HCT116 (cell line): ENCODE measurements around the gene PDGFD. TPM values are rescaled to one million over a fixed set of nuclear protein-coding genes. Genes with fewer than 3 reads are reported as not detected.

ENCODE experiments used
- ATAC-seq: fragments of 200-7000 bp; cut with Tn5 transposase; 2 replicates; pipeline ENCODE4 v1.9.1; 2020; ENCODE audit warnings: mild to moderate bottlenecking, moderate library complexity
- BruUV-seq: library from RNA; stranded (reverse); fragments of 400-500 nt; replicated peaks from 2 replicates; lab custom pipeline; 2021; lab: Mats Ljungman, UMichigan
- CTCF ChIA-PET: fragments of 300-600 bp; sonication (Branson Sonifier 250); formaldehyde crosslinking; loops from one replicate; lab custom pipeline; 2021; ENCODE audit warnings: antibody characterized with exemption; lab: Charles Lee
- POLR2A ChIA-PET: fragments of 300-600, 350-600 bp; sonication (Branson Sonifier 250); formaldehyde crosslinking; loops from one replicate; lab custom pipeline; 2021; ENCODE audit warnings: antibody characterized with exemption; lab: Charles Lee
- RAD21 ChIA-PET, 2 experiments: fragments of 300-600 bp; sonication (Branson Sonifier 250); formaldehyde crosslinking; loops; one replicate each; lab custom pipeline; 2023; ENCODE audit warnings: low total read pairs in 2 of 2; ENCODE audit not compliant: uncharacterized antibody in 2 of 2, unreplicated experiment in 2 of 2, low non-redundant PET in 1 of 2; lab: Charles Lee
- DNase-seq: peaks from one replicate; pipeline ENCODE4 v3.0.0-alpha.2; 2010; ENCODE audit warnings: low read depth, low spot score
- H2AFZ ChIP-seq: fragments of 200-600 bp; shearing (Covaris generic), sonication (generic); 2 replicates; pipeline ENCODE4 v1.6.1; 2017; ENCODE audit warnings: low read depth, mixed run types, mixed read lengths, antibody characterized with exemption, low read length; ENCODE audit not compliant: poor library complexity, severe bottlenecking
- H3K27ac ChIP-seq: 2 replicates; pipeline ENCODE4 v1.5.1; 2012; ENCODE audit warnings: low read depth, low read length
- H3K27me3 ChIP-seq: fragments of 200-600 bp; sonication (generic); 2 replicates; pipeline ENCODE4 v1.6.1; 2016; ENCODE audit warnings: mixed run types, low read length, mixed read lengths; ENCODE audit not compliant: insufficient read depth
- H3K36me3 ChIP-seq, 2 experiments: fragments of 200-500 bp in 1 of 2; fragments of 200-600 bp in 1 of 2; sonication (Bioruptor generic) in 1 of 2; sonication (generic) in 1 of 2; 2 replicates each; pipeline versions ENCODE4 v1.5.1 to v1.6.1; 2014 to 2016; ENCODE audit warnings: low read length in 2 of 2, inconsistent platforms in 1 of 2, mixed read lengths in 1 of 2, mixed run types in 1 of 2; ENCODE audit not compliant: insufficient read depth in 2 of 2, control insufficient read depth in 1 of 2
- H3K4me1 ChIP-seq, 2 experiments: fragments of 200-600 bp in 1 of 2; sonication (generic) in 1 of 2; 2 replicates each; pipeline versions ENCODE4 v1.5.1 to v1.6.1; 2012 to 2017; ENCODE audit warnings: low read length in 2 of 2, inconsistent platforms in 1 of 2, mild to moderate bottlenecking in 1 of 2, mixed read lengths in 1 of 2, mixed run types in 1 of 2, moderate library complexity in 1 of 2; ENCODE audit not compliant: insufficient read depth in 2 of 2, control insufficient read depth in 1 of 2
- H3K4me2 ChIP-seq: fragments of 200-600 bp; sonication (generic); 2 replicates; pipeline ENCODE4 v1.6.1; 2017; ENCODE audit warnings: mixed run types, low read length, mixed read lengths
- H3K4me3 ChIP-seq, 2 experiments: fragments of 200-600 bp in 1 of 2; sonication (generic) in 1 of 2; replicated peaks in 1 of 2; 2 replicates each; pipeline ENCODE4 v1.5.1; 2011 to 2016; ENCODE audit warnings: low read length in 2 of 2, control low read depth in 1 of 2, low read depth in 1 of 2, mild to moderate bottlenecking in 1 of 2, mixed read lengths in 1 of 2, mixed run types in 1 of 2
- H3K79me2 ChIP-seq: fragments of 200-600 bp; sonication (generic); 2 replicates; pipeline ENCODE4 v1.6.1; 2017; ENCODE audit warnings: mild to moderate bottlenecking, mixed run types, low read length, moderate library complexity, mixed read lengths; ENCODE audit not compliant: insufficient read depth
- H3K9ac ChIP-seq: fragments of 200-600 bp; sonication (generic); 2 replicates; pipeline ENCODE4 v1.6.1; 2016; ENCODE audit warnings: low read length, mixed read lengths
- H3K9me2 ChIP-seq: fragments of 200-600 bp; sonication (generic), shearing (Covaris generic); 2 replicates; pipeline ENCODE4 v1.6.1; 2017; ENCODE audit warnings: mixed run types, mild to moderate bottlenecking, moderate library complexity; ENCODE audit not compliant: insufficient read depth
- H3K9me3 ChIP-seq, 2 experiments: fragments of 200-500 bp in 1 of 2; fragments of 200-600 bp in 1 of 2; sonication (Bioruptor generic) in 1 of 2; sonication (generic) in 1 of 2; 2 replicates each; pipeline ENCODE4 v1.6.1; 2014 to 2017; ENCODE audit warnings: low read length in 2 of 2, mixed read lengths in 2 of 2, inconsistent platforms in 1 of 2, low read depth in 1 of 2, mild to moderate bottlenecking in 1 of 2, mixed run types in 1 of 2, moderate library complexity in 1 of 2; ENCODE audit not compliant: control insufficient read depth in 1 of 2, insufficient read depth in 1 of 2
- H4K20me1 ChIP-seq: fragments of 200-600 bp; sonication (generic), shearing (Covaris generic); 2 replicates; pipeline ENCODE4 v1.6.1; 2017; ENCODE audit warnings: mixed run types, mild to moderate bottlenecking, moderate library complexity; ENCODE audit not compliant: insufficient read depth
- CEBPB ChIP-seq: IDR thresholded peaks from 2 replicates; pipeline ENCODE4 v1.6.1; 2012; ENCODE audit warnings: low read depth
- EGR1 ChIP-seq: IDR thresholded peaks from 2 replicates; pipeline ENCODE4 v1.6.1; 2012; ENCODE audit warnings: low read depth
- ELF1 ChIP-seq: IDR thresholded peaks from 2 replicates; pipeline ENCODE4 v1.6.1; 2012; ENCODE audit warnings: low read depth, borderline replicate concordance
- EZH2 ChIP-seq: fragments of 200-600 bp; sonication (generic); IDR thresholded peaks from 2 replicates; pipeline ENCODE4 v1.6.1; 2017; ENCODE audit warnings: antibody characterized with exemption, mixed run types
- EZH2phosphoT487 ChIP-seq: fragments of 200-600 bp; IDR thresholded peaks from 2 replicates; pipeline ENCODE4 v1.6.1; 2018; ENCODE audit warnings: antibody characterized with exemption, borderline replicate concordance
- JUND ChIP-seq: IDR thresholded peaks from 2 replicates; pipeline ENCODE4 v1.6.1; 2012
- POLR2AphosphoS5 ChIP-seq: IDR thresholded peaks from 2 replicates; pipeline ENCODE4 v1.6.1; 2011; ENCODE audit warnings: mild to moderate bottlenecking, low read depth, low read length, moderate library complexity
- RAD21 ChIP-seq: IDR thresholded peaks from 2 replicates; pipeline ENCODE4 v1.6.1; 2012; ENCODE audit warnings: low read depth, mild to moderate bottlenecking
- SRF ChIP-seq: IDR thresholded peaks from 2 replicates; pipeline ENCODE4 v1.6.1; 2012; ENCODE audit warnings: low read depth
- YY1 ChIP-seq: IDR thresholded peaks from 2 replicates; pipeline ENCODE4 v1.6.1; 2011; ENCODE audit warnings: low read length, low read depth, moderate library complexity, mild to moderate bottlenecking; ENCODE audit not compliant: insufficient replicate concordance; ENCODE audit errors: extremely low read depth
- ZFX ChIP-seq: fragments of 450-650 bp; IDR thresholded peaks from 2 replicates; pipeline ENCODE4 v1.6.1; 2017
- intact Hi-C: fragments of 100-400 bp; cut with micrococcal nuclease; formaldehyde crosslinking; loops from 2 replicates; pipeline ENCODE4 v1.10.0; 2022
- total RNA-seq: library from RNA; stranded (reverse); gene quantifications from one replicate; pipeline ENCODE4 v1.2.1, GENCODE V29; 2021; ENCODE audit not compliant: unreplicated experiment
- TF ChIP-seq, protein P1 (sequence below): IDR thresholded peaks from 2 replicates; pipeline ENCODE4 v1.6.1; 2012
- TF ChIP-seq, protein P2 (sequence below): IDR thresholded peaks from 2 replicates; pipeline ENCODE4 v1.6.1; 2012; ENCODE audit warnings: low read depth
- TF ChIP-seq, protein P3 (sequence below): IDR thresholded peaks from 2 replicates; pipeline ENCODE4 v1.6.1; 2011; ENCODE audit warnings: mild to moderate bottlenecking, low read length, moderate library complexity; ENCODE audit not compliant: insufficient replicate concordance; ENCODE audit errors: extremely low read depth
- TF ChIP-seq, protein P4 (sequence below): IDR thresholded peaks from 2 replicates; pipeline ENCODE4 v1.6.1; 2012

Gene PDGFD
- total RNA-seq, 1 experiment from 2014 or later = 0.34 TPM

DNA sequence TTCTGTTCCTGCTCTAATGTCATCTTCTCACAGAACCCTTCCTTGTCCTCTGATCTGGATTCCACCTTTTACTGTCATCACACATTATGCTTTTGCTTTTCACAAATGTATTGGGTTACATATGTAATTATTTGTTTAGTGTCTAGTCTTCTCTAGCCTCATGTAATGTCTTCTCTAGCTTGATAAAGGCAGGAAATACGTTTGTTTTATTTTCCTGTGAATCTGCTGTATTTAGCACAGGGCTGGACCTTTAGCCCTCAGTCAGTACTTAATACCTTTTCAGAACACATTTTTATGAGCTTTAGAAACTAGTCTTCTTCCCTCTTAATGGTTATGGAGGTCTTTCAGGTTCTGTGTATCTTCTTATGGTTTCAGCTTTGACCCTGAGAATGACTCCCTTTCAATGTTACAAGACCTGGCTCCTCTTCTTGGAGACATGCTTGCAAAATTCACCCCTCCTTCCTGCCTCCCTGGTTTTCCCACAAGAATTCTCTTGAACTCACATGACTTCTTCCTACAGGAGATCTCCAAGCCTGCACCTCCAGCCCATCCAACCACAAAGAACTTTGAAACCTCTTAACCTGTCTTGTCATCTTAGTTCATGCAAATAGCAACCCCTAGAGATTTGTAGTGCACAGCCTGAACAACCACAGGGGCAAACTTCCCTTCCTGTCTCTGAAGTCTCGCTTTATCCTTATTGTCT is 260.2 kb downstream of the PDGFD start:
- no peaks in the 10 kb centered on the region for H3K27me3 ChIP-seq
- ATAC-seq (no peak), DNase-seq (no peak)
- no peaks in the 10 kb centered on the region; the same call in 1 of the 2 replicates for H4K20me1 ChIP-seq
- no peak overlapping the region for H3K4me2 ChIP-seq
- H3K4me3 ChIP-seq = no peak overlapping the region
- RAD21 ChIA-PET = no interaction called here
- TF ChIP-seq ELF1 (no peak), RAD21 (no peak), SRF (no peak)
- POLR2A ChIA-PET = no interaction called here
- CTCF ChIA-PET = no interaction called here
- H3K79me2 ChIP-seq = no peaks in the 10 kb centered on the region
- no peaks in the 10 kb centered on the region for H3K4me1 ChIP-seq
- no peaks in the 10 kb centered on the region for H3K9me3 ChIP-seq
- no peak overlapping the region for H3K27ac ChIP-seq
- H2AFZ ChIP-seq = no peak overlapping the region
- no peaks in the 10 kb centered on the region for H3K9me2 ChIP-seq
- no peaks in the 10 kb centered on the region for H3K36me3 ChIP-seq
- BruUV-seq = no TSS peak
- intact Hi-C loops = no loop called here
- no peak overlapping the region for H3K9ac ChIP-seq

DNA sequence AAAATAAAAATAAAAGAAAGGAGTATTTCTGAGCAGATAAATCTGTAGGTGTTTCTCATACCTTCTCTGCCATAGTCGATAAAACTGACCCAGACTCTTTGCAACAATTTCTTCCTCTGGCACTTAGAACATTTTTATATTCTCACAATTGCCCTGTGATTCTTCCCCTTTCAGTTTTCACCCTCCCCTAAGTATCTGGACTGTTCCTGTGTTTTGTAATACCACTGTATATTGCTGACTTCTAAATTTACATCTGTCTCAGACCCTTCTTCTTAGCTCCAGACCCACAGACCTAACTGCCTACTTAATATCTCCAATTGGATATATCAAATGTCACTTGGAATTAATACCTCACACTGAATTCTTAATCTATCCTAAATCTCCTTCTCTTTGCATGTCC is 261.0 kb downstream of the PDGFD start:
- Histone ChIP-seq H3K4me3 (no peak overlapping the region), H3K36me3 (no peaks in the 10 kb centered on the region), H3K4me2 (no peak overlapping the region), H3K9ac (no peak overlapping the region), H3K27me3 (no peaks in the 10 kb centered on the region), H2AFZ (no peak overlapping the region), H4K20me1 (no peaks in the 10 kb centered on the region), H3K27ac (no peak overlapping the region), H3K79me2 (no peaks in the 10 kb centered on the region), H3K9me2 (no peaks in the 10 kb centered on the region), H3K4me1 (no peaks in the 10 kb centered on the region), H3K9me3 (no peaks in the 10 kb centered on the region)
- intact Hi-C loops = no loop called here
- DNase-seq (no peak), ATAC-seq (no peak)
- ChIA-PET CTCF (no interaction called here), POLR2A (no interaction called here), RAD21 (no interaction called here)
- no TSS peak for BruUV-seq
- TF ChIP-seq EGR1 (no peak), POLR2AphosphoS5 (no peak), EZH2 (no peak), SRF (no peak), JUND (no peak), EZH2phosphoT487 (no peak), YY1 (no peak), ZFX (no peak), CEBPB (no peak)
- TF ChIP-seq, protein P1, sequence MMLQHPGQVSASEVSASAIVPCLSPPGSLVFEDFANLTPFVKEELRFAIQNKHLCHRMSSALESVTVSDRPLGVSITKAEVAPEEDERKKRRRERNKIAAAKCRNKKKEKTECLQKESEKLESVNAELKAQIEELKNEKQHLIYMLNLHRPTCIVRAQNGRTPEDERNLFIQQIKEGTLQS = no peak
- TF ChIP-seq, protein P2, sequence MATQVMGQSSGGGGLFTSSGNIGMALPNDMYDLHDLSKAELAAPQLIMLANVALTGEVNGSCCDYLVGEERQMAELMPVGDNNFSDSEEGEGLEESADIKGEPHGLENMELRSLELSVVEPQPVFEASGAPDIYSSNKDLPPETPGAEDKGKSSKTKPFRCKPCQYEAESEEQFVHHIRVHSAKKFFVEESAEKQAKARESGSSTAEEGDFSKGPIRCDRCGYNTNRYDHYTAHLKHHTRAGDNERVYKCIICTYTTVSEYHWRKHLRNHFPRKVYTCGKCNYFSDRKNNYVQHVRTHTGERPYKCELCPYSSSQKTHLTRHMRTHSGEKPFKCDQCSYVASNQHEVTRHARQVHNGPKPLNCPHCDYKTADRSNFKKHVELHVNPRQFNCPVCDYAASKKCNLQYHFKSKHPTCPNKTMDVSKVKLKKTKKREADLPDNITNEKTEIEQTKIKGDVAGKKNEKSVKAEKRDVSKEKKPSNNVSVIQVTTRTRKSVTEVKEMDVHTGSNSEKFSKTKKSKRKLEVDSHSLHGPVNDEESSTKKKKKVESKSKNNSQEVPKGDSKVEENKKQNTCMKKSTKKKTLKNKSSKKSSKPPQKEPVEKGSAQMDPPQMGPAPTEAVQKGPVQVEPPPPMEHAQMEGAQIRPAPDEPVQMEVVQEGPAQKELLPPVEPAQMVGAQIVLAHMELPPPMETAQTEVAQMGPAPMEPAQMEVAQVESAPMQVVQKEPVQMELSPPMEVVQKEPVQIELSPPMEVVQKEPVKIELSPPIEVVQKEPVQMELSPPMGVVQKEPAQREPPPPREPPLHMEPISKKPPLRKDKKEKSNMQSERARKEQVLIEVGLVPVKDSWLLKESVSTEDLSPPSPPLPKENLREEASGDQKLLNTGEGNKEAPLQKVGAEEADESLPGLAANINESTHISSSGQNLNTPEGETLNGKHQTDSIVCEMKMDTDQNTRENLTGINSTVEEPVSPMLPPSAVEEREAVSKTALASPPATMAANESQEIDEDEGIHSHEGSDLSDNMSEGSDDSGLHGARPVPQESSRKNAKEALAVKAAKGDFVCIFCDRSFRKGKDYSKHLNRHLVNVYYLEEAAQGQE = no peak
- TF ChIP-seq, protein P3, sequence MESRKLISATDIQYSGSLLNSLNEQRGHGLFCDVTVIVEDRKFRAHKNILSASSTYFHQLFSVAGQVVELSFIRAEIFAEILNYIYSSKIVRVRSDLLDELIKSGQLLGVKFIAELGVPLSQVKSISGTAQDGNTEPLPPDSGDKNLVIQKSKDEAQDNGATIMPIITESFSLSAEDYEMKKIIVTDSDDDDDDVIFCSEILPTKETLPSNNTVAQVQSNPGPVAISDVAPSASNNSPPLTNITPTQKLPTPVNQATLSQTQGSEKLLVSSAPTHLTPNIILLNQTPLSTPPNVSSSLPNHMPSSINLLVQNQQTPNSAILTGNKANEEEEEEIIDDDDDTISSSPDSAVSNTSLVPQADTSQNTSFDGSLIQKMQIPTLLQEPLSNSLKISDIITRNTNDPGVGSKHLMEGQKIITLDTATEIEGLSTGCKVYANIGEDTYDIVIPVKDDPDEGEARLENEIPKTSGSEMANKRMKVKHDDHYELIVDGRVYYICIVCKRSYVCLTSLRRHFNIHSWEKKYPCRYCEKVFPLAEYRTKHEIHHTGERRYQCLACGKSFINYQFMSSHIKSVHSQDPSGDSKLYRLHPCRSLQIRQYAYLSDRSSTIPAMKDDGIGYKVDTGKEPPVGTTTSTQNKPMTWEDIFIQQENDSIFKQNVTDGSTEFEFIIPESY = no peak
- TF ChIP-seq, protein P4, sequence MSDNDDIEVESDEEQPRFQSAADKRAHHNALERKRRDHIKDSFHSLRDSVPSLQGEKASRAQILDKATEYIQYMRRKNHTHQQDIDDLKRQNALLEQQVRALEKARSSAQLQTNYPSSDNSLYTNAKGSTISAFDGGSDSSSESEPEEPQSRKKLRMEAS = no peak
